Stimulated activated naive CD4-positive, alpha-beta T cell (primary cell): ENCODE results near the gene CLDN1.

Source experiments
- DNase-seq, 6 experiments: peaks; one replicate each; lab custom pipeline; 2025; lab: John Stamatoyannopoulos, UW

The CLDN1 gene

GRCh38 chr3:190330936-190331734, 8.9 kb upstream of the CLDN1 start:
- DNase-seq: no peak

- no peak for DNase-seq
Observed at GRCh38 chr3:190326930-190327329, 4.7 kb upstream of the CLDN1 start.

DNA sequence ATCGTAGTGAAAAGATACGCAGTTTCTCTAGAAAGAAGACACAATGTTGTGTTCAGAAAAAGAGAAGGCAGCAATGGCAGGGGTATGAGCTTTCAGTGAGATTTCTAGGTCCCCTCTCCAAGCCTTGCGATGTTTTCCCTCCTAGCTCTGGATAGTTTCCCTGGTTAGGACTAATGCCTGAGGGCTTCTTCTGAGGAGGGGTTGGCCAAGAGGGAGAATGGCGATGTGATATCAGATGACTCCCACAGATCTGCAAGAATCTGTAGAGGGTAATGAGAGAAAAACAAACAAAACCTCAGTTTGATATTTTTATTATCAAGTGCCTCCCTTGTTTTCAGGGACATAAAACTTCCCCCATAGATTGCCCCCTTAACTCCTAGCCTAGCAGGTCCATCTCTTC, 4.1 kb upstream of the CLDN1 start:
- no peak for DNase-seq

DNA sequence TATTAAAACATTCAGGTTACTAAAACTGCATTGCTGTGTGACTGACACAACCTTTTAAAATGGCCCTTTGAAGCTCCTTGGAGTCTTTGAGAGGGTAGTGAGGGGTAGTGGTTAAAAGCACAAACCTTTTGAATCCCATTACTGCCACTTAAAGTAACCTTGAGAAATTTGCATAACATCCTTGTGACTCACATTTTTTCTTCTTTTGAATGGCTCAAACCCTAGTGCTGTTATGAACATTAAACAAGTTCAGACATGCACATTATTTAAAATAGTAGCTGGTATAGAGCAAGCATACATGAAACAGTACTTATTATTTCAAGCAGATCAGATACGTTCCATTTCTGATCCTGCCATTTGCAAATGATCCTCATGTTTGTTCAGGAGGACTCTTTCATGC, 3.7 kb upstream of the CLDN1 start:
- DNase-seq: no peak

DNA sequence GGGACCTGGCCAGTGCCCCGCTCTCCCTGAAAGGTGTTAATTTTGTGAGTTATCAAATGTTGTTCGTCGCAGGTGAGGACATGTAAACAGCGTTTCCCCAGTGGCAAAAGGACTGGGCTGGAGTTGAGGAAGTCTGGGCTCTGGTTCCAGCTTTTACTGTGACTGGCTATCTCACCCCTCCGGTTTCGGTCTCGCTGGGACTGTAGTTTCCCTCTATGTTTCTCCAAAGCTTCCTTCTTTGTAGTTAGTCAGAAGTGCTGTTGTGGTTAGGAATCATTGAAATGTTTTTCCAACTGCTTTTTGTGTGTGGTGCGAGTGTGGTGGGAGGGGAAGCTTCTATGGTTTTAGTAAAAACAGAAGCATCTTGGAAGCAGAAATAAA, 990 bp upstream of the CLDN1 start:
- DNase-seq: no peak

- no peak for DNase-seq
Observed at GRCh38 chr3:190322604-190323245, 479 bp upstream of the CLDN1 start.

- DNase-seq: no peak
Observed at GRCh38 chr3:190320594-190321362, 1.5 kb downstream of the CLDN1 start.

- DNase-seq: no peak
Observed at GRCh38 chr3:190319660-190320059, 2.6 kb downstream of the CLDN1 start.

DNA sequence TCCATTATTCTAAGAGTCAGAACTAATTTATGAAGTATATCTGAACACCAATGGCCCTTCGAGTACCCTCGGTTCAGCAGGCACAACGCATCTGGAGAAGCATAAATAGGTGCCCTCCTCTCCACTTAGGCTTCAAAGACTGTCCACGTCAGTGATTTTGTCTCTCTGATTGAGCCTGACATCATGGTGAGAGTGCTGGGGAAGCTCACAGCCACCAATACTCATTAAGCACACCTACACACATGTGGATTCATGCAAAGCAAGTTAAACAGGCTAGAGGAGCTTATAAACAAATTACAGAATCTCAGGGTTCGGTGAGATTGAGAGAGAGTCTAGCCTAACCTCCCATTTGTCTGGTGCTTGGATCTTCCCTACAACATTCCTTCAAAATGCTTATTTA, 3.6 kb downstream of the CLDN1 start:
- no peak for DNase-seq

DNA sequence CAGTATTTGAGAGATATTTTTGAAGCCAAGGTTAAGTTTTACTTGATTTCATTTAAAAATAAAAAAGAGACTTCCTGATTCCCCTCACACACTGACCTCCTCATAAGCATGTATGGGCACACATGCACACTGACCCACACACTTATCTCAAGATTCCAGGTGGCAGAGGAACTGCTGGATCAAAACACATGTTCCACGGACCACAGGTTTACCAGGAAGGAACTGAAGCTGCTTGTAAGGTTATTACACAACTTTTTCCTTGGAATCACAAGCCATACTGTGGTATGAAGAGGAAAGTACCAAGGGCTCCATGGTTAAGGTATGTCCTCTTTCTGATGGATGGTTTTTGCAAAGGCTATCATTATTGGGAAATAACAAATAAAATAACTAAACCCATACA, 7.5 kb downstream of the CLDN1 start:
- DNase-seq: no peak

- DNase-seq: no peak
Observed at GRCh38 chr3:190309414-190309813, 12.8 kb downstream of the CLDN1 start.

GRCh38 chr3:190308154-190308553, 14.1 kb downstream of the CLDN1 start:
- no peak for DNase-seq

GRCh38 chr3:190307164-190307545, 15.1 kb downstream of the CLDN1 start:
- no peak for DNase-seq

GRCh38 chr3:190306513-190307163, 15.6 kb downstream of the CLDN1 start:
- DNase-seq: peak in 5 of 6 experiments; percentile 18 to 86 (median 80)

GRCh38 chr3:190306026-190306425, 16.2 kb downstream of the CLDN1 start:
- DNase-seq: no peak

GRCh38 chr3:190305406-190305805, 16.8 kb downstream of the CLDN1 start:
- no peak for DNase-seq

DNA sequence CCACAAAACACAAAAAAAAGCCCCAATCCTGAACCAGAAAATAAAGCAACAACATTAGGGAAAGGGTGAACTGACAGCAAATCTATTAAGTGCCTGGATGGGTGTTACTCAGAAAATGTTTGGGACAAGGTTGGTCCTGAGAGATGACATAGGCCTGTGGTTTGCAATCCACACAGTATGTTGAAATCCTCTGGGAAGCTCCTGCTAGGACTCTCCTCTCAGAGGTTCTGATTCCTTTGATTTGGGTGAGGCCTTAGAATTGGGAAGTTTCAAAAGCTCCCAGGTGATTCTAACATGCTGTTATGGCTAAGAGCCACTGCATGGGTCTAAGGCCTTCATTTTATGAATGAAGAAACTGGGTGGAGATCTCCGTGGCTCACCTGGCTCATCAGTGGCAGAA, 18.4 kb downstream of the CLDN1 start:
- DNase-seq: no peak

DNA sequence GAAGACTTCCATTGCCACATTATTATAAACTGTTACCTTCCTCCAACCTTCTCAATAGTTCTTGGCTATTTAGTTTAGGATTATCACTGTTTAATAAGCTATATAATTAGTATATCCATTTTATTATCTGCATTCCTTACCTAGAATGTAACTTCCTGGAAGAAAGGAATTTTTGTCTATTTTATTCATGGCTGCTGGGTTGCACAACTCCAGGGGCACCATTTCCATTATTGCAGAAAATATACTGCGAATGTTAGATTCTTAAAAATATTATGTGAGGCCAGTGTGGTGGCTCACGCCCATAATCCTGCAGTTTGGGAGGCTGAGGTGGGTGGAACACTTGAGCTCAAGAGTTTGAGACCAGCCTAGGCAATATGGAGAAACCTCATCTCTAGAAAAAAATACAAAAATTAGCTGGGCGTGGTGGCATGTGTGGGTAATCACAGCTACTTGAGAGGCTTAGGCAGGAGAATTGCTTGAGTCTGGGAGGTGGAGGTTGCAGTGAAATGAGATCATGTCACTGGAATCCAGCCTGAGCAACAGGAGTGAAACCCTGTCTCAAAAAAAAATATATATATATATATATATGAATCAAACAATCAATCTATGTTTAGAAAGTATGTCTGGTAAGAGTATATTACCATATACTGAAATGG, 19.9 kb downstream of the CLDN1 start:
- no peak for DNase-seq

DNA sequence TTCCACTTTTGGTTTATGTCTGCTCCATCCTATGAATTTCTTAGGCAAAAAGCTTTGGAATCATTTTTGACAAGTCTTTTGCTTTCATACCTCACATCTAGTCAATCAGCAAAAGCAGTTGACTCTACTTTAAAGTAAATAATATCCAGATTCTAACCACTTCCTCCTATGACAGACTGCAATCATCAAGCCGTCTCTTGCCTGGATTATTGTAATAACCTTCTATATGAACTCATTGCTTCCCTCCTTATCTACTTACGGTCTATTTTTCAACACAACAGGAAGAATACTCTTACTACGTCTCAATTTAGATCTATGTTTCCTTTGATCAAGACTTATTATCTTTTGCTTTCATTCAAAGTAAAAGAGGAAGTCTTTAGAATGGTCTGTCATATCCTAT, 20.7 kb downstream of the CLDN1 start:
- peak in 3 of 6 experiments; percentile 63 to 66 (median 65) for DNase-seq

DNA sequence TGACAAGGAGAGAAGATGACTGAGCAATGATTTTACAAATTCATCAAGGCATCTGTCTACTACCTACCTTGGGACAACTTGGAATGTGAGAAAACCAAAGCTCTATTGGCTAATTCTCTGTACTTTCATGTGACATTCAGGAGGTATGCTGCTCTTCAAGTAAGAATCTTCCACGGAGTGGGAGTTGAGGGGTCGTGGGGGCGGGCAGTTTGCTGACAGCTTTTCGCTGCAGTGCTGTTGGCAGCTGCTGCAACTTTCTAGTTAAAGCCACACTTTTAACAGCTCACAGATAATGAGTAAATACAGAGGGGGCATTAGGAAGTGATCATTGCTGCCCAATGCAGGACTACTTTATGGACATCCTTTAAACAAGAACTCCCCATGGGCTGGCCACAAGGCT, 22.3 kb downstream of the CLDN1 start:
- DNase-seq: no peak

DNA sequence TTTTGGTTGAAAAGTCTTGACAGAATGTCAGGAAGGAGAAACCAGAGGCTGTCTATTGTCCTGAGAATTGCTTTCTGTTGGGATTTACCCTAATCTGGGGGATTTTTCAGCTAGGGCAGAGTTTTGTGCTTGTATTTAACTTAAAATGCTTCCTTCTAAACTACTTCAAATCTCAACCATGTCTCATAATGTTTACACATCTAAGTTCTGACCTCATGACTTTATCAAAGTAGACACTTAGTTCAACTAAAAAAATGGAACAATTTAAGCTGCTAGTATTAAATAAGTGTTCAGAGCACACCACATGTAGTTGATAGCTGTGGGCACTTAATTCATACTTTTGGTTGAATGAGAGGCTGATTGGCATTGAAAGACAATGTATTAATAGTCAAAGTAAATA, 28.2 kb downstream of the CLDN1 start:
- DNase-seq: no peak

GRCh38 chr3:190293621-190294020, 28.6 kb downstream of the CLDN1 start:
- no peak for DNase-seq
